GM06990 (cell line): Measurements from ENCODE around the gene SLC4A5.

Experiments used
- DNase-seq: peaks from one replicate; pipeline ENCODE4 v3.0.0-alpha.2; 2011; ENCODE audit not compliant: insufficient read length; ENCODE audit errors: extremely low read depth
- H3K27me3 ChIP-seq: replicated peaks from 2 replicates; pipeline ENCODE4 v1.6.0; 2011; ENCODE audit warnings: low read length; ENCODE audit not compliant: control insufficient read depth, insufficient read depth
- H3K36me3 ChIP-seq: 2 replicates; pipeline ENCODE4 v1.5.1; 2011; ENCODE audit warnings: low read length; ENCODE audit not compliant: control insufficient read depth, insufficient read depth
- H3K4me3 ChIP-seq: replicated peaks from 2 replicates; pipeline ENCODE4 v1.5.1; 2011; ENCODE audit warnings: low read depth, mild to moderate bottlenecking, control low read depth, low read length
- TF ChIP-seq, protein P1 (sequence below): IDR thresholded peaks from 2 replicates; pipeline ENCODE4 v1.5.1; 2011; ENCODE audit warnings: low read length, control low read depth, mild to moderate bottlenecking, inconsistent platforms; ENCODE audit not compliant: insufficient read depth, poor library complexity, severe bottlenecking

Gene SLC4A5

DNA sequence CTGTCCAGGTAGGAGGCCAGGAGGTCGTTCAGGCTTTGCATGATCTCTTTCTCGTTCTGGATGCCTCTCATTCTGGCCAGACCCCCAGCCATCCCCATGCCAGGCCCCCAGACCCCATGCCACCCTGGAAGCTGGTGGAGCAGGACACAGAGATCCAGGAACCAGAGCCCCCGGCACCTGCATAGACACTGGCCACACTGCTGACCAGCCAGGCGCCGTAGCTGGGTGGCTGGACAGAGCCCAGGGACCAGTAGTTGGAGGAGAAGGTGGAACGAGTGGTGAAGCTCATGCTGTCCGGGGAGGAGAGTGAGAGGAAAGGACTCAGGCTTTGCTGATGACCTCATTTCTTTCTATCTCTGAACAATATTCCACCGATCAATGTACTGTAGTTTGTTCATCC lies 35.5 kb downstream of the SLC4A5 start:
- no peaks in the 10 kb centered on the region for H3K27me3 ChIP-seq
- TF ChIP-seq, protein P1, sequence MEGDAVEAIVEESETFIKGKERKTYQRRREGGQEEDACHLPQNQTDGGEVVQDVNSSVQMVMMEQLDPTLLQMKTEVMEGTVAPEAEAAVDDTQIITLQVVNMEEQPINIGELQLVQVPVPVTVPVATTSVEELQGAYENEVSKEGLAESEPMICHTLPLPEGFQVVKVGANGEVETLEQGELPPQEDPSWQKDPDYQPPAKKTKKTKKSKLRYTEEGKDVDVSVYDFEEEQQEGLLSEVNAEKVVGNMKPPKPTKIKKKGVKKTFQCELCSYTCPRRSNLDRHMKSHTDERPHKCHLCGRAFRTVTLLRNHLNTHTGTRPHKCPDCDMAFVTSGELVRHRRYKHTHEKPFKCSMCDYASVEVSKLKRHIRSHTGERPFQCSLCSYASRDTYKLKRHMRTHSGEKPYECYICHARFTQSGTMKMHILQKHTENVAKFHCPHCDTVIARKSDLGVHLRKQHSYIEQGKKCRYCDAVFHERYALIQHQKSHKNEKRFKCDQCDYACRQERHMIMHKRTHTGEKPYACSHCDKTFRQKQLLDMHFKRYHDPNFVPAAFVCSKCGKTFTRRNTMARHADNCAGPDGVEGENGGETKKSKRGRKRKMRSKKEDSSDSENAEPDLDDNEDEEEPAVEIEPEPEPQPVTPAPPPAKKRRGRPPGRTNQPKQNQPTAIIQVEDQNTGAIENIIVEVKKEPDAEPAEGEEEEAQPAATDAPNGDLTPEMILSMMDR = no peak
- no peak for DNase-seq
- H3K4me3 ChIP-seq = no peak overlapping the region
- no peaks in the 10 kb centered on the region for H3K36me3 ChIP-seq

GRCh38 chr2:74304332-74305148 lies 38.7 kb downstream of the SLC4A5 start:
- Histone ChIP-seq H3K4me3 (no peak overlapping the region), H3K27me3 (no peaks in the 10 kb centered on the region), H3K36me3 (no peaks in the 10 kb centered on the region)
- TF ChIP-seq, protein P1 = no peak
- DNase-seq = no peak

DNA sequence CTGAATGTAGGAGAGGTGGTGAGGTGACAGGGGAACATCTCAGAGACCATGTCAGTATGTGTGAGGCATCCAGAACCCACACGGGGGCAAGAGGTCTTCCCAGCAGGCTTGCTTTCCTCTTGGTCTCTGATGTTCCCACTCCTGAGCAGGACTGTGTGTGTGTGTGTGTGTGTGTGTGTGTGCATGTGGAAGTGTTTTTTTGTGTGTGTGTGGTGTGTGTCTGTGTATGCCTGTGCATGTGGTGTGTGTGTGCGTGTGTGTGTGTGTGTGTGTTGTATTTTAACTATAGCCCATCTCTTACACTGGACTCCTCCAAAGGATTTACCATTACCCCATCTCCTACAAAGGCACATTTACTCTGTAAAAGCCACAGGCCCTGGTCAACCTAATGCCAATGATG lies 40.4 kb downstream of the SLC4A5 start:
- no peaks in the 10 kb centered on the region for H3K36me3 ChIP-seq
- H3K27me3 ChIP-seq = no peaks in the 10 kb centered on the region
- TF ChIP-seq, protein P1 = no peak
- no peak overlapping the region for H3K4me3 ChIP-seq
- DNase-seq = no peak

DNA sequence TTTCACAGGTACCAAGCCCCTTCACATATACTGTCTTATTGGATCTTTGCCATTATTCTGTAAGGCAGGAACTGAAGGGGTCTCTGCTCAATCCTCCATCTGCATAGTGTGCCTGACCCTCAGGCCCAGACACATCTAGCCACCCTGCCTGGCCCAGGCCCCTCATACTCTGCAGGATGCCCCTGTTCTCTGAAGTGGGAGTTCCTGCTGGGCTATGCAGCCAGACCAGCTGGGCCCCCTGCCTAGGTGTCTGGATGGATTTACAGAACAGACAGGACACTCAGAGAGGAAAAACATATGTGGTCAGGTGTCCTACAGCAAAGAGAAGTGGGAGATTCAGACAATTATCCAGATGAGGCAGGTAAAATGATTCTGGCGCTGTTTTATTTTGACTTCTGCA lies 42.0 kb downstream of the SLC4A5 start:
- no peaks in the 10 kb centered on the region for H3K27me3 ChIP-seq
- H3K36me3 ChIP-seq = no peaks in the 10 kb centered on the region
- no peak for DNase-seq
- TF ChIP-seq, protein P1 = no peak
- no peak overlapping the region for H3K4me3 ChIP-seq

DNA sequence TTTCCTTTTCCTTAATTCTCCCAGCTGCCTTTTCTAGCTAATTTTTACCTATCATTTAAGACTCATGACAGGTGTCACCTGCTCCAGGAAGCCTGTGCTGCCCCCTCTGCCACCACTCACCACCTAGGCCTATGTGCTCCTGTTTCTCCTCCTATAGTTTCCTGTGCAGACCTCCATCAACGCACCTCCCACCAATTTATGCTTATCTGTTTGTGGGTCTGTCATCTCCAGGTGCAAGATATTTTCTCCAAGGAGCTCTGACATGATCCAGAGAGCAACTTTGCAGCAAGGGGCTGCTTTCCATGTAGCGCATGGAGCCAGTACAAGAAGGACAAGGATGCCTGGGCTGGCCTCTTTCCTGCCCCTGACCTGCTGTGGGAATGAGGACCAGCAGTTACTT lies 42.7 kb downstream of the SLC4A5 start:
- no peak for DNase-seq
- Histone ChIP-seq H3K36me3 (no peaks in the 10 kb centered on the region), H3K27me3 (no peaks in the 10 kb centered on the region), H3K4me3 (no peak overlapping the region)
- TF ChIP-seq, protein P1 = no peak
